H9 (cell line): ENCODE data around the gene SMARCC2. TPM values are rescaled to one million over a fixed set of nuclear protein-coding genes. Genes with fewer than 3 reads are reported as not detected.

Experiments used
- DNase-seq: peaks from one replicate; pipeline ENCODE4 v3.0.0-alpha.2; 2017
- H2AFZ ChIP-seq: one replicate; pipeline ENCODE4 v1.6.1; 2013; ENCODE audit warnings: mild to moderate bottlenecking, low read length, control low read depth, moderate library complexity
- H2AK5ac ChIP-seq: 2 replicates; pipeline ENCODE4 v1.6.1; 2013; ENCODE audit warnings: low read length, control low read depth, mixed read lengths; ENCODE audit not compliant: insufficient read length
- H2BK120ac ChIP-seq: one replicate; pipeline ENCODE4 v1.6.1; 2013; ENCODE audit warnings: low read depth, mild to moderate bottlenecking, low read length, control low read depth, inconsistent platforms; ENCODE audit not compliant: poor library complexity, severe bottlenecking
- H2BK12ac ChIP-seq: 2 replicates; pipeline ENCODE4 v1.6.1; 2013; ENCODE audit warnings: low read length, control low read depth, mixed read lengths, low read depth; ENCODE audit not compliant: insufficient read length
- H2BK15ac ChIP-seq: 2 replicates; pipeline ENCODE4 v1.6.1; 2013; ENCODE audit warnings: low read depth, low read length, control low read depth
- H2BK20ac ChIP-seq: one replicate; pipeline ENCODE4 v1.6.1; 2013; ENCODE audit warnings: low read depth, mild to moderate bottlenecking, low read length, control low read depth, inconsistent platforms; ENCODE audit not compliant: poor library complexity, severe bottlenecking
- H2BK5ac ChIP-seq: 2 replicates; pipeline ENCODE4 v1.6.1; 2013; ENCODE audit warnings: low read length, control low read depth, mixed read lengths; ENCODE audit not compliant: insufficient read length
- H3K14ac ChIP-seq: 2 replicates; pipeline ENCODE4 v1.6.1; 2013; ENCODE audit warnings: low read length, control low read depth; ENCODE audit not compliant: insufficient read depth
- H3K18ac ChIP-seq: 2 replicates; pipeline ENCODE4 v1.6.1; 2013; ENCODE audit warnings: low read depth, mild to moderate bottlenecking, mixed read lengths, low read length, control low read depth; ENCODE audit not compliant: insufficient read length
- H3K23ac ChIP-seq: 2 replicates; pipeline ENCODE4 v1.6.1; 2013; ENCODE audit warnings: low read length, control low read depth, mixed read lengths, low read depth; ENCODE audit not compliant: insufficient read length
- H3K23me2 ChIP-seq: 2 replicates; pipeline ENCODE4 v1.6.1; 2013; ENCODE audit warnings: low read depth, mild to moderate bottlenecking, mixed read lengths, low read length, control low read depth; ENCODE audit not compliant: insufficient read length, poor library complexity, severe bottlenecking
- H3K27ac ChIP-seq: 2 replicates; pipeline ENCODE4 v1.5.1; 2013; ENCODE audit warnings: low read length, control low read depth, mixed read lengths, low read depth; ENCODE audit not compliant: insufficient read length
- H3K27me3 ChIP-seq: 2 replicates; pipeline ENCODE4 v1.6.1; 2013; ENCODE audit warnings: low read length, control low read depth, inconsistent platforms; ENCODE audit not compliant: insufficient read depth
- H3K4ac ChIP-seq: 2 replicates; pipeline ENCODE4 v1.6.1; 2013; ENCODE audit warnings: low read depth, mild to moderate bottlenecking, control low read depth, inconsistent platforms, low read length, moderate library complexity
- H3K4me1 ChIP-seq: 2 replicates; pipeline ENCODE4 v1.6.1; 2013; ENCODE audit warnings: low read length, control low read depth, inconsistent platforms; ENCODE audit not compliant: insufficient read depth
- H3K4me2 ChIP-seq: 2 replicates; pipeline ENCODE4 v1.6.1; 2013; ENCODE audit warnings: low read length, control low read depth, mixed read lengths; ENCODE audit not compliant: insufficient read length, insufficient read depth
- H3K56ac ChIP-seq: 2 replicates; pipeline ENCODE4 v1.6.1; 2013; ENCODE audit warnings: low read depth, mild to moderate bottlenecking, mixed read lengths, low read length, control low read depth; ENCODE audit not compliant: insufficient read length
- H3K79me1 ChIP-seq: 2 replicates; pipeline ENCODE4 v1.6.1; 2013; ENCODE audit warnings: low read depth, mild to moderate bottlenecking, moderate library complexity, low read length, control low read depth, inconsistent platforms; ENCODE audit not compliant: insufficient read depth, poor library complexity, severe bottlenecking
- H3K79me2 ChIP-seq: 2 replicates; pipeline ENCODE4 v1.6.1; 2013; ENCODE audit warnings: low read length, control low read depth, inconsistent platforms; ENCODE audit not compliant: insufficient read depth
- H3K9ac ChIP-seq: 2 replicates; pipeline ENCODE4 v1.6.1; 2013; ENCODE audit warnings: low read length, control low read depth, mixed read lengths; ENCODE audit not compliant: insufficient read length; ENCODE audit errors: extremely low read depth
- H3K9me3 ChIP-seq: one replicate; pipeline ENCODE4 v1.6.1; 2013; ENCODE audit warnings: low read depth, low read length, inconsistent platforms; ENCODE audit not compliant: control insufficient read depth
- H3T11ph ChIP-seq: one replicate; pipeline ENCODE4 v1.6.1; 2013; ENCODE audit warnings: mild to moderate bottlenecking, low read length, control low read depth, inconsistent platforms
- H4K20me1 ChIP-seq: one replicate; pipeline ENCODE4 v1.6.1; 2013; ENCODE audit not compliant: control insufficient read depth, insufficient read length, insufficient read depth
- H4K5ac ChIP-seq: 2 replicates; pipeline ENCODE4 v1.6.1; 2013; ENCODE audit warnings: low read depth, mild to moderate bottlenecking, mixed read lengths, low read length, control low read depth; ENCODE audit not compliant: insufficient read length
- H4K8ac ChIP-seq: replicated peaks from 2 replicates; pipeline ENCODE4 v1.6.1; 2013; ENCODE audit warnings: low read length, control low read depth, mixed read lengths, low read depth; ENCODE audit not compliant: insufficient read length
- H4K91ac ChIP-seq: 2 replicates; pipeline ENCODE4 v1.6.1; 2013; ENCODE audit warnings: low read depth, mild to moderate bottlenecking, moderate library complexity, mixed read lengths, low read length, control low read depth; ENCODE audit not compliant: insufficient read length
- H3K27ac Mint-ChIP-seq, 3 experiments: 2 replicates in 2 of 3; 3 replicates in 1 of 3; pipeline ENCODE4 v1.8.0; 2020 to 2021; ENCODE audit warnings: mixed read lengths in 3 of 3, mild to moderate bottlenecking in 1 of 3, moderate library complexity in 1 of 3
- H3K27me3 Mint-ChIP-seq: 2 replicates; pipeline ENCODE4 v1.8.0; 2021; ENCODE audit warnings: low read depth, mild to moderate bottlenecking, moderate library complexity, mixed read lengths
- H3K36me3 Mint-ChIP-seq, 3 experiments: 2 replicates in 2 of 3; 3 replicates in 1 of 3; pipeline ENCODE4 v1.8.0; 2020 to 2021; ENCODE audit warnings: low read depth in 3 of 3, mixed read lengths in 3 of 3; ENCODE audit not compliant: insufficient read depth in 1 of 3
- H3K4me1 Mint-ChIP-seq, 2 experiments: 2 replicates each; pipeline ENCODE4 v1.8.0; 2020; ENCODE audit warnings: mixed read lengths in 2 of 2
- H3K4me3 Mint-ChIP-seq, 2 experiments: 2 replicates in 1 of 2; 3 replicates in 1 of 2; pipeline ENCODE4 v1.8.0; 2020 to 2021; ENCODE audit warnings: mild to moderate bottlenecking in 2 of 2, mixed read lengths in 2 of 2, moderate library complexity in 1 of 2
- H3K9me3 Mint-ChIP-seq, 2 experiments: 2 replicates in 1 of 2; 3 replicates in 1 of 2; pipeline ENCODE4 v1.8.0; 2020; ENCODE audit warnings: mild to moderate bottlenecking in 2 of 2, mixed read lengths in 2 of 2, moderate library complexity in 1 of 2
- CTCF ChIP-seq: fragments of 200-600 bp; sonication (generic); conservative IDR thresholded peaks from 3 replicates; pipeline ENCODE4 v1.8.0; 2021; ENCODE audit warnings: antibody characterized with exemption, mild to moderate bottlenecking
- WGBS: extraction: QIAGEN DNeasy Blood & Tissue Kit; methylation state at CpG from one replicate; pipeline ENCODE4 v1.1.7; 2013; ENCODE audit warnings: missing lambda C conversion rate, low lambda C conversion rate, mixed read lengths; ENCODE audit not compliant: insufficient read length; ENCODE audit errors: extremely low coverage; 5-methylcytosine and 5-hydroxymethylcytosine counted together
- total RNA-seq: library from RNA; stranded (reverse); gene quantifications from 2 replicates; pipeline ENCODE4 v1.2.1, GENCODE V29; 2021

The SMARCC2 gene
- total RNA-seq, 1 experiment from 2014 or later, result 86.9 TPM

DNA sequence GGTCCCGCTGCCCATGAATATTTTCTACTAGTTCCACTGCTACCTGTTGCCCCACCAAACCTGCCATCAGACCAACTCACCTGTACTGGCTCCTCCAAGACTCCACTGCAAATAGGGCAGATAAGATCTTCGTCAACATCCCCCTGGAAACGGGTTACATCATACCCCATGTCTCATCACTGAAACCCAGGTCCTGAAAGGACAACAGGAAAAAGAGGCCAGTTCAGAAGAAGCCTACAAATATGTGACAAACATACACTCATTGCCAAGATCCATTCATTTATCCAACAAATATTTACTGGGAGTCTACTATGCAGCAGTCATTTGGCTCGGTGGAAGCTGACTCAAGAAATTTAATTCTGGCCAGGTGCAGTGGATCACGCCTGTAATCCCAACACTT is 24.6 kb upstream of the SMARCC2 start:
- no peaks in the 10 kb centered on the region for H3K23me2 ChIP-seq
- H3K79me1 ChIP-seq, result peaks cover 3% of the 10 kb centered on the region
- no peak overlapping the region for H3K4ac ChIP-seq
- no peak overlapping the region for H3T11ph ChIP-seq
- H3K9me3 ChIP-seq, result no peaks in the 10 kb centered on the region
- no peak overlapping the region for H3K9ac ChIP-seq
- no peak overlapping the region for H3K18ac ChIP-seq
- no peak overlapping the region for H2AK5ac ChIP-seq
- no peaks in the 10 kb centered on the region for H3K27me3 ChIP-seq
- no peak overlapping the region for H2AFZ ChIP-seq
- H3K14ac ChIP-seq, result no peak overlapping the region
- no peak overlapping the region for H3K56ac ChIP-seq
- Mint-ChIP-seq H3K36me3 (peaks cover 49 to 83% (median 81%) of the 10 kb centered on the region in 3 experiments), H3K27ac (peak overlapping the region in 1 of 3 experiments; percentile 35; a peak in 1 of 7 replicates), H3K4me3 (no peak overlapping the region), H3K9me3 (no peaks in the 10 kb centered on the region; a peak in 1 of 5 replicates), H3K27me3 (no peaks in the 10 kb centered on the region; the same call in 1 of the 2 replicates), H3K4me1 (no peaks in the 10 kb centered on the region)
- no peak overlapping the region for H2BK120ac ChIP-seq
- no peak overlapping the region for H3K23ac ChIP-seq
- H2BK5ac ChIP-seq, result no peak overlapping the region
- no peak overlapping the region for H2BK15ac ChIP-seq
- H4K20me1 ChIP-seq, result no peaks in the 10 kb centered on the region
- H4K91ac ChIP-seq, result no peak overlapping the region
- H2BK20ac ChIP-seq, result no peak overlapping the region
- no peak overlapping the region for H3K4me2 ChIP-seq
- DNase-seq, result no peak
- no CpG with 5 or more reads among the region's 5 CpGs for WGBS
- H3K4me1 ChIP-seq, result no peaks in the 10 kb centered on the region
- no peaks in the 10 kb centered on the region for H3K79me2 ChIP-seq
- H4K8ac ChIP-seq, result no peak overlapping the region
- TF ChIP-seq CTCF, result no peak
- no peak overlapping the region for H4K5ac ChIP-seq
- H3K27ac ChIP-seq, result no peak overlapping the region
- no peak overlapping the region for H2BK12ac ChIP-seq
